Mesenchymal stem cell (in vitro differentiated cells and primary cell): ENCODE measurements around the gene NANP.
A peak's percentile ranks its signal among the peaks of the same experiment; 100 is the strongest.
"Not testable (repeated sequence)": the region's sequence is repeated elsewhere in the genome, so short reads cannot be mapped to it uniquely, and the experiment has no call there.

ENCODE experiments used
- DNase-seq: peaks from one replicate; pipeline ENCODE4 v3.0.0-alpha.2; 2013
- H2AFZ ChIP-seq: one replicate; pipeline ENCODE4 v1.6.1; 2013; ENCODE audit warnings: low read depth, mild to moderate bottlenecking, control low read depth, inconsistent platforms, low read length, moderate library complexity
- H2AK5ac ChIP-seq: 2 replicates; pipeline ENCODE4 v1.6.1; 2013; ENCODE audit warnings: low read length, moderate library complexity, mild to moderate bottlenecking, inconsistent platforms; ENCODE audit not compliant: severe bottlenecking
- H2BK120ac ChIP-seq: one replicate; pipeline ENCODE4 v1.6.1; 2013; ENCODE audit warnings: low read depth, mild to moderate bottlenecking, inconsistent platforms, low read length, moderate library complexity
- H2BK12ac ChIP-seq, 2 experiments: one replicate each; pipeline ENCODE4 v1.6.1; 2013; ENCODE audit warnings: inconsistent platforms in 2 of 2, low read length in 2 of 2, mild to moderate bottlenecking in 2 of 2, moderate library complexity in 2 of 2, control low read depth in 1 of 2
- H2BK15ac ChIP-seq: one replicate; pipeline ENCODE4 v1.6.1; 2013; ENCODE audit warnings: mild to moderate bottlenecking, low read depth, inconsistent platforms; ENCODE audit not compliant: poor library complexity, severe bottlenecking
- H2BK5ac ChIP-seq: 2 replicates; pipeline ENCODE4 v1.6.1; 2013; ENCODE audit warnings: low read depth, mild to moderate bottlenecking, low read length, control low read depth, inconsistent platforms; ENCODE audit not compliant: poor library complexity, severe bottlenecking
- H3K14ac ChIP-seq, 2 experiments: one replicate each; pipeline ENCODE4 v1.6.1; 2013; ENCODE audit warnings: inconsistent platforms in 2 of 2, low read length in 2 of 2, control low read depth in 1 of 2, mild to moderate bottlenecking in 1 of 2, moderate library complexity in 1 of 2
- H3K18ac ChIP-seq, 2 experiments: one replicate each; pipeline ENCODE4 v1.6.1; 2013; ENCODE audit warnings: inconsistent platforms in 2 of 2, low read length in 2 of 2, control low read depth in 1 of 2, low read depth in 1 of 2, mild to moderate bottlenecking in 1 of 2
- H3K23ac ChIP-seq, 2 experiments: one replicate each; pipeline ENCODE4 v1.6.1; 2013; ENCODE audit warnings: inconsistent platforms in 2 of 2, low read length in 2 of 2, mild to moderate bottlenecking in 2 of 2, moderate library complexity in 2 of 2, control low read depth in 1 of 2
- H3K27ac ChIP-seq: 2 replicates; pipeline ENCODE4 v1.5.1; 2013; ENCODE audit warnings: mild to moderate bottlenecking, moderate library complexity, low read length, control low read depth, inconsistent platforms; ENCODE audit not compliant: poor library complexity, severe bottlenecking
- H3K27me3 ChIP-seq, 2 experiments: 2 replicates each; pipeline versions ENCODE4 v1.6.1 to v1.7.0; 2013; ENCODE audit warnings: low read length in 2 of 2, mild to moderate bottlenecking in 2 of 2, moderate library complexity in 2 of 2, control low read depth in 1 of 2, inconsistent platforms in 1 of 2; ENCODE audit not compliant: control insufficient read depth in 1 of 2, insufficient read depth in 1 of 2
- H3K36me3 ChIP-seq, 2 experiments: 2 replicates each; pipeline versions ENCODE4 v1.6.1 to v1.7.0; 2013; ENCODE audit warnings: low read length in 2 of 2, control low read depth in 1 of 2, inconsistent platforms in 1 of 2, low read depth in 1 of 2, mild to moderate bottlenecking in 1 of 2; ENCODE audit not compliant: insufficient read depth in 2 of 2, control insufficient read depth in 1 of 2
- H3K4ac ChIP-seq, 2 experiments: one replicate each; pipeline ENCODE4 v1.6.1; 2013; ENCODE audit warnings: inconsistent platforms in 2 of 2, low read length in 2 of 2, mild to moderate bottlenecking in 2 of 2, moderate library complexity in 2 of 2, control low read depth in 1 of 2, low read depth in 1 of 2
- H3K4me1 ChIP-seq: 2 replicates; pipeline ENCODE4 v1.6.1; 2013; ENCODE audit warnings: low read depth, low read length, control low read depth; ENCODE audit not compliant: control insufficient read depth, insufficient read depth
- H3K4me2 ChIP-seq: 2 replicates; pipeline ENCODE4 v1.6.1; 2013; ENCODE audit warnings: low read length, mild to moderate bottlenecking, inconsistent platforms; ENCODE audit not compliant: poor library complexity, severe bottlenecking
- H3K4me3 ChIP-seq, 2 experiments: 2 replicates each; pipeline versions ENCODE4 v1.5.1 to v1.7.0; 2013; ENCODE audit warnings: low read length in 2 of 2, mild to moderate bottlenecking in 2 of 2, control low read depth in 1 of 2, low read depth in 1 of 2; ENCODE audit not compliant: insufficient read depth in 1 of 2
- H3K79me1 ChIP-seq: replicated peaks from 2 replicates; pipeline ENCODE4 v1.6.1; 2013; ENCODE audit warnings: mild to moderate bottlenecking, control low read depth, low read length, inconsistent platforms; ENCODE audit not compliant: poor library complexity, severe bottlenecking
- H3K9ac ChIP-seq: 2 replicates; pipeline ENCODE4 v1.7.0; 2013; ENCODE audit warnings: mild to moderate bottlenecking, low read length, moderate library complexity
- H3K9me3 ChIP-seq: 2 replicates; pipeline ENCODE4 v1.7.0; 2013; ENCODE audit warnings: mild to moderate bottlenecking, low read length; ENCODE audit not compliant: control insufficient read depth
- H4K8ac ChIP-seq: one replicate; pipeline ENCODE4 v1.6.1; 2013; ENCODE audit warnings: inconsistent platforms, mild to moderate bottlenecking, low read length, moderate library complexity
- H4K91ac ChIP-seq: one replicate; pipeline ENCODE4 v1.6.1; 2013; ENCODE audit warnings: mild to moderate bottlenecking, low read length, inconsistent platforms
- WGBS: methylation state at CpG from one replicate; pipeline ENCODE4 v1.1.7; 2013; ENCODE audit warnings: mixed read lengths; 5-methylcytosine and 5-hydroxymethylcytosine counted together

Gene NANP

DNA sequence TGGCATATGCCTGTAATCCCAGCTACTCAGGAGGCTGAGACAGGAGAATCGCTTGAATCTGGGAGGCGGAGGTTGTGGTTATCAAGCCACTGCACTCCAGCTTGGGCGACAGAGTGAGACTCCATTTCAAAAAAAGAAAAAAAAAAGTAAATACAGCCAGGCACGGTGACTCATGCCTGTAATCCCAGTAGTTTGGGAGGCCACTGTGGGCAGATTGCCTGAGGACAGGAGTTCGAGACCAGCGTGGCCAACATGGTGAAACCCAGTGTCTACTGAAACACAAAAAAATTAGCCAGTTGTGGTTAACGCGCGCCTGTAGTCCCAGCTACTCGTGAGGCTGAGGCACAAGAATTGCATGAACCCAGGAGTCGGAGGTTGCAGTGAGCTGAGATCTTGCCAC lies 36.9 kb downstream of the NANP start:
- Histone ChIP-seq H2AFZ (no peak overlapping the region), H3K27ac (no peak overlapping the region), H4K91ac (no peak overlapping the region), H2BK120ac (no peak overlapping the region), H3K23ac (no peak overlapping the region), H2AK5ac (no peak overlapping the region), H3K27me3 (no peaks in the 10 kb centered on the region), H3K9me3 (no peaks in the 10 kb centered on the region), H3K9ac (no peak overlapping the region), H3K79me1 (peaks cover 8% of the 10 kb centered on the region), H2BK15ac (no peak overlapping the region), H3K4me1 (peaks cover 9% of the 10 kb centered on the region), H3K36me3 (no peaks in the 10 kb centered on the region), H3K4me2 (no peak overlapping the region), H3K4ac (no peak overlapping the region), H3K18ac (no peak overlapping the region), H2BK12ac (no peak overlapping the region), H2BK5ac (no peak overlapping the region), H4K8ac (no peak overlapping the region), H3K14ac (no peak overlapping the region), H3K4me3 (no peak overlapping the region)
- DNase-seq: peak; percentile 17
- 87% methylated on average over 10 of the region's 11 CpGs for WGBS

DNA sequence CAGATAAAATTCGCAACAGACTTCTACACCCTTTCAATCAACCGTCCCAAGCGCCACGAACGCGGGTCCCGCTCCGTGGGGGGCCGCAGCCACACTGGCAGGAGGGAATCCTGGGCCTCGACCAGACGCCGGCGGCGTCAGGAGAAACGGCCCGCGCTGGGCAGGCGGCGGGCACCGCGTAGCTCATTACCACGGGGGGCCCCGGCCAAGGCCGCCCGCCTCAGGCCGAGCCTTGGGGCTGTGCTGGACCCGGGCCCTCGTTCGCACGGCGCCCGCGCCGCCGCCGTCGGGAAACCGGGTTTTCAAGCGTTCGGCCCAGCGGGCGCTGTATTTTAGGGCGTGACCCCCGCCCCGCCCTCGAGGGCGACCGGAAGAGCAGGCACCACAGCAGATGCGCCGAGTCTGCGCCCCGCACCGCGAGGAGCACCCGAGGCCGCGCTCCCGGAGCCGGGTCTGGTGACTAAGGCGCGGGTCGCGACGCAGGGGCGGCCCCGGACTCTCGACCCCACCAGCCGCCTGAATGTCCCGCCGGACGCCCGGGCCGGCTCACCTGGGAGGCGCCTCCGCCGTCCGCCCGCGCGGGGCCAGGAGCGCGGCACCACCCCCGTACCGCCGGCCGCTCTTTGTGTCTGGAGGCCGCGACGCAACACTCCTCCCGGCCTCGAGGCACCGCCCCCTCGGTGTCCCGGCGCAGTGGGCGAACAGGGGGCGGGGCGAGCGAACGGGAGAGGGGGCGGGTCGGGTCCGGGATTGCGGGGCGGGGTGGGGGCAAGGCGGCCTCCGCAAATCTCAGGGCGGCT lies 38.7 kb downstream of the NANP start, which contains the start of gene NINL:
TSS of gene NINL (minus strand) at position 627 of the 800 bp plus-strand sequence. CDS start 58,944 bp downstream, outside the sequence.
- Histone ChIP-seq H3K4ac (peak within 1 kb of the TSS; percentile 51 to 97), H2BK15ac (peak within 1 kb of the TSS; percentile 83), H3K4me3 (peak within 1 kb of the TSS; percentile 77 to 86), H2BK5ac (peak within 1 kb of the TSS; percentile 57), H4K91ac (peak within 1 kb of the TSS; percentile 89), H3K9ac (peak within 1 kb of the TSS; percentile 83), H3K79me1 (peaks cover 13% of the 10 kb centered on the region), H3K36me3 (no peaks in the 10 kb centered on the region), H2AK5ac (no peak within 1 kb of the TSS), H3K27me3 (no peaks in the 10 kb centered on the region), H3K4me1 (peaks cover 7% of the 10 kb centered on the region), H3K18ac (peak within 1 kb of the TSS; percentile 94 to 98), H3K14ac (peak within 1 kb of the TSS; percentile 68 to 92), H2BK120ac (peak within 1 kb of the TSS; percentile 85), H3K23ac (peak within 1 kb of the TSS in 1 of 2 experiments; percentile 99), H3K9me3 (no peaks in the 10 kb centered on the region), H2BK12ac (peak within 1 kb of the TSS; percentile 39 to 90), H4K8ac (peak within 1 kb of the TSS; percentile 94), H2AFZ (peak within 1 kb of the TSS; percentile 88), H3K27ac (no peak within 1 kb of the TSS), H3K4me2 (peak within 1 kb of the TSS; percentile 96)
- WGBS: under 1% methylated on average over 95 of the region's 108 CpGs
- DNase-seq: peak; percentile 73

- H2BK12ac ChIP-seq, H3K14ac ChIP-seq, DNase-seq: not testable (repeated sequence)
Observed at GRCh38 chr20:25583607-25584006, 40.2 kb downstream of the NANP start.

GRCh38 chr20:25580711-25581110 lies 43.1 kb downstream of the NANP start:
- Histone ChIP-seq H3K9me3 (no peaks in the 10 kb centered on the region), H2BK5ac (no peak overlapping the region), H3K14ac (no peak overlapping the region), H2AK5ac (no peak overlapping the region), H3K79me1 (peaks cover 36% of the 10 kb centered on the region), H3K18ac (no peak overlapping the region), H3K36me3 (peaks cover 0 to 10% of the 10 kb centered on the region in 2 experiments), H2BK15ac (no peak overlapping the region), H2BK12ac (no peak overlapping the region), H3K4ac (no peak overlapping the region), H3K4me1 (peaks cover 20% of the 10 kb centered on the region), H2AFZ (no peak overlapping the region), H3K9ac (no peak overlapping the region), H3K4me2 (no peak overlapping the region), H3K23ac (no peak overlapping the region), H3K27me3 (no peaks in the 10 kb centered on the region), H3K27ac (no peak overlapping the region), H3K4me3 (no peak overlapping the region), H2BK120ac (no peak overlapping the region), H4K8ac (no peak overlapping the region), H4K91ac (no peak overlapping the region)
- no peak for DNase-seq
- 82% methylated on average over 4 of the region's 4 CpGs for WGBS

More at GRCh38 chr20:25583607-25584006, 40.2 kb downstream of the NANP start:
- H4K8ac ChIP-seq, H3K27me3 ChIP-seq, H4K91ac ChIP-seq, H3K4me3 ChIP-seq, H2BK5ac ChIP-seq, H2BK15ac ChIP-seq, H3K18ac ChIP-seq, H3K36me3 ChIP-seq, H2AFZ ChIP-seq, H3K23ac ChIP-seq, H2BK120ac ChIP-seq, H3K9ac ChIP-seq, H3K27ac ChIP-seq, H3K4me2 ChIP-seq, H2AK5ac ChIP-seq, H3K4ac ChIP-seq, H3K9me3 ChIP-seq: not testable (repeated sequence)
- 79% methylated on average over 4 of the region's 7 CpGs for WGBS
- peaks cover 16% of the 10 kb centered on the region for H3K4me1 ChIP-seq
- peaks cover 20% of the 10 kb centered on the region for H3K79me1 ChIP-seq
